ENCODE measurements around the gene CEP83. TPM values are rescaled to one million over a fixed set of nuclear protein-coding genes. Genes with fewer than 3 reads are reported as not detected.
"Not testable (repeated sequence)": the region's sequence is repeated elsewhere in the genome, so short reads cannot be mapped to it uniquely, and the experiment has no call there.

Gene CEP83
- total and polyA plus RNA-seq, 7 donors = 3.4 to 8.4 (median 6.5) TPM

DNA sequence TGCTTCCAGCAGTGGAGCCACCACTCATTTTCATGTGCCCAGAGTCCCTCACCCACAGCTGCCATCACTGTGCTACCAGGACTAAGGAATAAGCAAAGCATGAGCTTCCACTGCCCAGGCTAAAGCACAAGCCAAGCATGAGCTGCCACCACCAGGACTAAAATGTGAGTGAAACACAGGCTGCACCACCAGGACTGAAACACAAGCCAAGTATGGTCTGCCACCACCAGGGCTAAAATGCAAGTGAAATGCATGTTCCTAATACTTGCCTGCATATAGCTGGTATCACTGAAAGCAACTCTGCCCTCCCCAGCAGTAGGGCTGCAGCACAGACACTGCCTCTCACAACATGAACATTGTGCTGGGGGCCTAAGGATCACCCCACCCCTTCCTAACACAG, 30.0 kb downstream of the CEP83 start:
- TF ChIP-seq, protein P1, sequence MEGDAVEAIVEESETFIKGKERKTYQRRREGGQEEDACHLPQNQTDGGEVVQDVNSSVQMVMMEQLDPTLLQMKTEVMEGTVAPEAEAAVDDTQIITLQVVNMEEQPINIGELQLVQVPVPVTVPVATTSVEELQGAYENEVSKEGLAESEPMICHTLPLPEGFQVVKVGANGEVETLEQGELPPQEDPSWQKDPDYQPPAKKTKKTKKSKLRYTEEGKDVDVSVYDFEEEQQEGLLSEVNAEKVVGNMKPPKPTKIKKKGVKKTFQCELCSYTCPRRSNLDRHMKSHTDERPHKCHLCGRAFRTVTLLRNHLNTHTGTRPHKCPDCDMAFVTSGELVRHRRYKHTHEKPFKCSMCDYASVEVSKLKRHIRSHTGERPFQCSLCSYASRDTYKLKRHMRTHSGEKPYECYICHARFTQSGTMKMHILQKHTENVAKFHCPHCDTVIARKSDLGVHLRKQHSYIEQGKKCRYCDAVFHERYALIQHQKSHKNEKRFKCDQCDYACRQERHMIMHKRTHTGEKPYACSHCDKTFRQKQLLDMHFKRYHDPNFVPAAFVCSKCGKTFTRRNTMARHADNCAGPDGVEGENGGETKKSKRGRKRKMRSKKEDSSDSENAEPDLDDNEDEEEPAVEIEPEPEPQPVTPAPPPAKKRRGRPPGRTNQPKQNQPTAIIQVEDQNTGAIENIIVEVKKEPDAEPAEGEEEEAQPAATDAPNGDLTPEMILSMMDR (IDR thresholded peaks at IDR 0.05) = no peak
- intact Hi-C loops (cut with DNase I) = loop anchor here in 1 of 2 donors (10.0 kb wide), 1 partner anchor 285 kb away; the partner anchor contains the start of gene PLXNC1
- H3K4me3 ChIP-seq = no peak overlapping the region
- no peaks in the 10 kb centered on the region for H3K27me3 ChIP-seq (ENCODE audit: insufficient read depth in 3 of 3, low read length in 2 of 3)
- DNase-seq (no peak), ATAC-seq (no peak)
- peaks cover 12% of the 10 kb centered on the region for H3K9me3 ChIP-seq
- H3K4me1 ChIP-seq = peaks cover 13% of the 10 kb centered on the region
- peaks cover 0 to 3% of the 10 kb centered on the region in 2 donors for H3K36me3 ChIP-seq (ENCODE audit: insufficient read depth in 1 of 2, low read depth in 1 of 2)
- no peak overlapping the region for H3K27ac ChIP-seq

DNA sequence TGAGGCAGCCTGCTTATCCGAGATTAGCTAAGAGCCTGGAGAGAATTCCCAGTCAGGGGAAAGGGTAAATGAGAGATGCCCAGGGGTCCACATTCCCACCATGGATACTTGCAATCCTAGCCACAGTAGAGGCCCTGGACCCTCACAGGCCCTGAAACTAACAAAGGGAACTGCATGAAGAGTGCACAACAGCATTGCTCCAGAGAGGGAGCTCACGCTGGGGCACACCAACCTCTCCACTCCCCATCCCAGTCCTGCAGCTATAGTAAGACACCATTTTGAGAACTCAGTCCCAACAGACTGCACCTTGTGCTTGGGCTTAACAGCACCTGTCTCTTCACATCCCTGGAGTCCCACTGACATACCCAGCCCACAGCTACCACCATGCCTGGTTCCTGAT, 30.5 kb downstream of the CEP83 start:
- 98 to 100% (median 98%) methylated on average over 2 of the region's 2 CpGs for WGBS, 3 donors
- no peak for ATAC-seq
- H3K9me3 ChIP-seq = peaks cover 12% of the 10 kb centered on the region
- peaks cover 10% of the 10 kb centered on the region for H3K4me1 ChIP-seq
- intact Hi-C loops (cut with DNase I) = no loop called here
- peaks cover 0 to 3% of the 10 kb centered on the region in 2 donors for H3K36me3 ChIP-seq (ENCODE audit: insufficient read depth in 1 of 2, low read depth in 1 of 2)
- H3K27ac ChIP-seq = no peak overlapping the region
- no peak overlapping the region for H3K4me3 ChIP-seq
- DNase-seq = peak in 1 of 2 donors; percentile 34
- no peaks in the 10 kb centered on the region for H3K27me3 ChIP-seq (ENCODE audit: insufficient read depth in 3 of 3, low read length in 2 of 3)
- TF ChIP-seq, protein P1 (IDR thresholded peaks at IDR 0.05) = no peak

DNA sequence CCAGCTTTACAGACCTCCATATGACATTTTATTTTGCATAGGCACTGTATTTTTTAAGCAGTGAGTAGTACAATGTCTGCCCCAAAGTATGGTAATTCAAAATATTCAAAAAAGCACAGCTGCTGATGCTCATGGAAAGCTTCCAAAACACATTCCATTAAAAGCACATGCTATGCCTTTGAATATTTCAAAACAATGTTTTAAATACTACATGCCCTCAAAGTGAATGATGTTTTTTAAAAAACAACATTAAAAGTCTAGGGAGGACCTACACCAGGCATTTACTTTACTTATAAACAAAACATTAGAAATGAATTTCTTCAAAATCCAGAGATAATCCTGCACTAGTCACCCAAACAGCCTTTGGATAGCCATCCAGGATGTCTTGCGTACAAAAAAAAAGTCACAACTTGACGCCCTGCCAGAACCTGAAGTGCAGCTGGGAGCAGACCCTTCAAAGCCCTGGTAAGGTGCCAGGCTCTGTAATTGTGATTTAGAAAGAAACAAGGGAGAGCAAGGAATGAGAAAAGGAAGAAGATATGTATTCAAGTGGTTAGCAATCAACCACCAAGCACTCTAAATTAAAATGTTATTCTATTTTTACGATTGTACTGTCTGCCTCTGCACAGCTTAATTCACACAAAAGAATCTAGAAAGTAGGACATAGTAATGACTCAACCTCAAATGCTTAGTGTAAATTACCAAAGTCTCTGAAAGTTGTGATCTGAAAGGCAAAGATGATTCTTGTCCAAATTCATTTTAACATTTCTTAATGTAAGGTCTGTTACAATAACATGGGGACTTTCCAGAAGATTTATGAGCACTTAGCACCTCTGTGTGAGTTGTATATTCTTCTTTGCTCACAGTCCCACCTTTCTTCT, 31.9 kb downstream of the CEP83 start:
- TF ChIP-seq, protein P1 (IDR thresholded peaks at IDR 0.05) = no peak
- Histone ChIP-seq H3K9me3 (peaks cover 16% of the 10 kb centered on the region), H3K36me3 (ENCODE audit: insufficient read depth in 1 of 2, low read depth in 1 of 2) (no peaks in the 10 kb centered on the region), H3K27ac (no peak overlapping the region), H3K4me3 (no peak overlapping the region), H3K27me3 (ENCODE audit: insufficient read depth in 3 of 3, low read length in 2 of 3) (no peaks in the 10 kb centered on the region), H3K4me1 (peaks cover 6% of the 10 kb centered on the region)
- ATAC-seq = peak in 1 of 4 donors; percentile 37
- WGBS, 3 donors = 13 to 22% (median 13%) methylated on average over 3 of the region's 3 CpGs
- DNase-seq = peak in 1 of 2 donors; percentile 51
- intact Hi-C loops (cut with DNase I) = no loop called here

DNA sequence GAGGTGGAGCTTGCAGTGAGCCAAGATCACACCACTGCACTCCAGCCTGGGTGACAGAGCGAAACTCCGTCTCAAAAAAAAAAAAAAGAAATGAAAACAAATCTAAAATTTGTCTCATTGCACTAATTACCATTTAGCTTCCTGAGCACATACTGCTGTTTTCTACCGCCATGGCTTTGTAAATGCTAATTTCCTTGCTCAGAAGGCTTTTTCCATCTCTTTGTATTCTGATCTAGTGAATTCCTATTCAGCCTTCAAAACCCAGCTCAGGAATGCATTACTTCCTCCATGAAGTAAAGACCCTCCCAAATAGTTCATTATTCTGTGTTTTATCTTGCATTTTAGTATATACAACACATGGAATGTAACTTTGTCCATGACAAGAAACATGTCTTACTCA, 33.6 kb downstream of the CEP83 start:
- ATAC-seq (no peak), DNase-seq (no peak)
- intact Hi-C loops (cut with DNase I) = no loop called here
- Histone ChIP-seq H3K27ac (no peak overlapping the region), H3K9me3 (peaks cover 32% of the 10 kb centered on the region), H3K4me3 (no peak overlapping the region), H3K36me3 (ENCODE audit: insufficient read depth in 1 of 2, low read depth in 1 of 2) (no peaks in the 10 kb centered on the region), H3K27me3 (ENCODE audit: insufficient read depth in 3 of 3, low read length in 2 of 3) (no peaks in the 10 kb centered on the region), H3K4me1 (peaks cover 6% of the 10 kb centered on the region)
- WGBS, 3 donors = 89 to 96% (median 91%) methylated on average over 1 to 3 of the region's 3 CpGs
- TF ChIP-seq, protein P1 (IDR thresholded peaks at IDR 0.05) = no peak

DNA sequence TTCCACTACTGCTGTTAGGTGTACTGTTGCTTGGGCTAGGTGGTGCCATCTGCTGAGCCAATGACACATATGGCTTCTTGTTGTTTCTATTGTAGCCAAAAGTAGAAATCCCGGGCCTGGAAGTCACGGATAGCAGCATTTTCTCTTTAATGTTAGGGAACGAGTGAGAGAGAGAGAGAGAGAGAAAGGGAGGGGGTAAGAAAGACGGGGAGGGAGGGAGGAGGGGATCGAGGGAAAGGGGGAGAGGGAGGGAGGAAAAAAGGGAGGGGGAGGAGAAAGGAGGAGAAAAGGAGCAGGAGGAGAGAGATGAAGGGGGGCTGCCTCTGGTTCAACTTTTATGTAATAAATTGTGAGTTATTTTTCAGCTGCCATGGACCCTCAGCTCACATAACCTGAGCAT, 34.8 kb downstream of the CEP83 start:
- H3K27ac ChIP-seq; ATAC-seq; H3K36me3 ChIP-seq (ENCODE audit: insufficient read depth in 1 of 2, low read depth in 1 of 2); H3K4me3 ChIP-seq; H3K27me3 ChIP-seq (ENCODE audit: insufficient read depth in 3 of 3, low read length in 2 of 3); DNase-seq; intact Hi-C loops (cut with DNase I); H3K4me1 ChIP-seq: not testable (repeated sequence)
- 93 to 99% (median 98%) methylated on average over 5 of the region's 5 CpGs for WGBS, 3 donors
- peaks cover 20% of the 10 kb centered on the region for H3K9me3 ChIP-seq

All from psoas muscle (tissue), 8 donors.